HG03066 (cell line): ENCODE data around the gene TMCO6.
A peak's percentile ranks its signal among the peaks of the same experiment; 100 is the strongest.
"Not testable (repeated sequence)": the region's sequence is repeated elsewhere in the genome, so short reads cannot be mapped to it uniquely, and the experiment has no call there.

Source experiments
- ATAC-seq: cut with Tn5 transposase; IDR thresholded peaks from one replicate; pipeline ENCODE4 v1.9.1; 2021; ENCODE audit warnings: low read depth; ENCODE audit not compliant: unreplicated experiment

Gene TMCO6

GRCh38 chr5:140628711-140629110 lies 10.5 kb upstream of the TMCO6 start:
- ATAC-seq: no peak

DNA sequence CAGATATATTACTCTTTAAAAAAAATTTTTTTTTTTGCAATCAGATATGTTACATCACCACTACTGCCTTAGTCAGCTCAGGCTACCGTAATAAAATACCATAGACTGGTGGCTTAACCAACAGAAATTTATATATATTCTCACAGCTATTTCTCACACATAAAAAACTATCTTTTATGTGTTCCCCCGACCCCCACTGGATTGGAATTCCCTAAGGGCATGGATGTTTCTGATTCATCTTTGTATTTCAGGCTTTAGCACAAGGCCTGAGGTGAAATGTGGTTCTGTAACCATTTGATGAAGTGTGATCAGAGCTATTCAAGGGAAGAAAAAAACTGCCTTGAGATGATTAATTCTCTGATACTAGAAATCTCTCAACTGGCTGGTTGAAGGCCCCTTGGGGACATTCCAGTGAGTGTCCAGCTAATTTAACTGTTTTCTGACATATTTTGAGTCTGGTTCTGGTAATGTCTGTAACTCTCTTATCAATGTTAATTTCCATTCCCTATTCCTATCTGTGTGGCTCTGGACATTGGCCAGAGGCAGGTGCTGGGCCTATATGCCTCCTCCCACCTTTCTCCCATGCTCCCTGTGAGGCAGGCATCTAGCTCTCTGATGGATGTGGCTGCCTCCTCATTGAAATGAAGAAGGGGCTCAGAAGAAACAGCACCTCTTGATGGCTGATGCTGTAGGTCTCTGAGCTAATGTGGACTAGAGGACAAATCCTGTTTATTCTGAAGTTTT lies 8.8 kb upstream of the TMCO6 start:
- ATAC-seq: no peak

- ATAC-seq: no peak
Measured at GRCh38 chr5:140631036-140631417, 8.2 kb upstream of the TMCO6 start.

GRCh38 chr5:140631831-140632365 lies 7.4 kb upstream of the TMCO6 start:
- peak; percentile 40 for ATAC-seq

GRCh38 chr5:140632366-140633020 lies 6.8 kb upstream of the TMCO6 start:
- peak; percentile 60 for ATAC-seq

DNA sequence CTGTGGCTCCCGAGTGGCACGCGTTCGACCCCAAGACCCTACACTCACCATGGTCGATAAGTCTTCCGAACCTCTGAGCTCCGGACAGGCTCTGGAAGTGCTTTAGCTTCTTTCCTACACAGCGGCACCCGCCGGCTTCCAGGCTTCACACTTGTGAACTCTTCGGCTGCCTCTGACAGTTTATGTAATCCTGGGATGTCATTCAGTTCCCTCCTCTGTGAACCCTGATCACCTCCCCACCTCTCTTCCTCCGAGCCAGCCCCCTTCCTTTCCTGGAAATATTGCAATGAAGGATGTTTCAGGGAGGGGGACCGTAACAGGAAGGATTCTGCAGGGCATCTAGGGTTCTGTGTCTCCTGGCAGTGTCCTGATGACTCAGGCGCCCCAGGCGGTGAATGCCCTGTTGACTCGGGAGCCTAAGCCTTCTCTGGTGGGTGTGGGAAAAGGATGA lies 6.2 kb upstream of the TMCO6 start, which contains the start of gene CD14:
CD14 (minus strand) TSS at position 155 of the 451 bp plus-strand sequence; CDS start at position 51, 104 bp downstream.
- peak; percentile 6 for ATAC-seq

DNA sequence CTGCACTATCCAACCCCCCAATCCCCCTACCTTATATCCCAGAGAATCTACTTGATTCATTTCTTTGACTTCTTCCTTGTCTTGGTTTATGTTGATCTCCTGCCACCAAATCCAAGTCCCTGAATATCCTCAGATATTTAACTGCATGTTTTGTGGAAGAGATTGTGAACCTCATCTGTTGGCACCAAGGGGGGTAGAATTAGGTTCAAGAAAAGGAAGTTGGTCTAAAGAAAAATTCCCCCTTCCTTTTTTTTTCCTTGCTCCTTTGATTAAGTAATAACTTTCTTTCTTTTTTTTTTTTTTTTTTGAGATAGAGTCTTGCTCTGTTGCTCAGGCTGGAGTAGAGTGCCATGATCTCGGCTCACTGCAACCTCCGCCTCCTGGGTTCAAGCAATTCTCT lies 5.8 kb upstream of the TMCO6 start:
- ATAC-seq: no peak

DNA sequence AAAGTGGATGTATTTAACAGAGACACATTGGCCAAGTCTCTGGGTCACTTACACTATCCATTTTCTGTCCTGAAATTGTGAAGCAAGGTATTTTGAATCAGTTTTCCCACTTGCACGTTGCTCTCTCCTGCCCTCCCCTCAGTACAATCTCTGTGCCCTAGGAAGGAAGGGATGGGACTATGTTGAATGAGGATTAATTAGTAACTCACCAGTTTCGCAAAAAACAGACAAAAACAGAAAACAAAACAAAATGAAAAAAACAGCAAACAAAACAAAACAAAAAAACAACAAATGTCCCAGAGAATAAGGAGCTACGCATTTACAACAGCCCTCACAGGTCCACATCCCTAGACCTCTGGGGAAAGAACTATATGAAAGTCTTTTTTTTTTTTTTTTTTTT lies 5.1 kb upstream of the TMCO6 start:
- ATAC-seq: no peak

DNA sequence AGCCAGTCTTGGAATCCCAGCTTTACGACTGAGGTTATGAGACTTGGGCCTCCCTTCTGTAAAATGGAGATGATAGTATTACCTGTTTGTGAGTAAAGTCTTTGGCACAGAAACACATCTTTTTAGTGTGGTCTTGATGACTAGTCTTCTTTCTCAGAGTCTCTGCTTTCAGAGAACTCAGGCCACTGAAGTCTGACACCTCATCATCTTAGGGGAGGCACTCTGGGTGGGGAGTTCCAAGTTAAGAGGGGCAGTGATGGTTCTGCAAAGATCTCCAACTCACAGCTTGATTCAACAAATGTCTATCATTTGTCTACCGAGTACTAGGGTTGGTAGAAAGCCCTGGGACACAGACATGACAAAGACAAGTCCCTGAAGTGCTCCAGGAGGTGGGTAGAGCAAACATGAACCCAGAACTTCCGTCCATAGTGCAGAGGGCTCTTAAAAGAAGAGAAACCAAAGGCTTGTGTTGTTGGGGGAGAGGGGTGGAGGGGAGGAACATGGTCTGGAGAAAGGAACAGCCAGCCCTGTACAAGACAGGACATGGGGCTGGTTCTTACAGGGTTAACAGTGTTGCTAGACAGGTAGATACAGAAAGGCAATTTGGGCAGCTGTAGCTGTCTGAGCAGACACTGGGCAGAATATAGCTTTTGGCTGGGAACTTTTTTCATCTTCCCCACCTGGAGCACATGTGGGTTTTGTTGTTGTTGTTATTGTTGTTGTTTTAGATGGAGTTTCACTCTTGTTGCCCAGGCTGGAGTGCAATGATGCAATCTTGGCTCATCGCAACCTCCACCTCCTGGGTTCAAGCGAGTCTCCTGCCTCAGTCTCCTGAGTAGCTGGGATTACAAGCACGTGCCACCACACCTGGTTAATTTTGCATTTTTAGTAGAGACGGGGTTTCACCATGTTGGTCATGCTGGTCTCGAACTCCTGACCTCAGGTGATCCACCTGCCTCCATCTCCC lies 3.7 kb upstream of the TMCO6 start:
- ATAC-seq: no peak

DNA sequence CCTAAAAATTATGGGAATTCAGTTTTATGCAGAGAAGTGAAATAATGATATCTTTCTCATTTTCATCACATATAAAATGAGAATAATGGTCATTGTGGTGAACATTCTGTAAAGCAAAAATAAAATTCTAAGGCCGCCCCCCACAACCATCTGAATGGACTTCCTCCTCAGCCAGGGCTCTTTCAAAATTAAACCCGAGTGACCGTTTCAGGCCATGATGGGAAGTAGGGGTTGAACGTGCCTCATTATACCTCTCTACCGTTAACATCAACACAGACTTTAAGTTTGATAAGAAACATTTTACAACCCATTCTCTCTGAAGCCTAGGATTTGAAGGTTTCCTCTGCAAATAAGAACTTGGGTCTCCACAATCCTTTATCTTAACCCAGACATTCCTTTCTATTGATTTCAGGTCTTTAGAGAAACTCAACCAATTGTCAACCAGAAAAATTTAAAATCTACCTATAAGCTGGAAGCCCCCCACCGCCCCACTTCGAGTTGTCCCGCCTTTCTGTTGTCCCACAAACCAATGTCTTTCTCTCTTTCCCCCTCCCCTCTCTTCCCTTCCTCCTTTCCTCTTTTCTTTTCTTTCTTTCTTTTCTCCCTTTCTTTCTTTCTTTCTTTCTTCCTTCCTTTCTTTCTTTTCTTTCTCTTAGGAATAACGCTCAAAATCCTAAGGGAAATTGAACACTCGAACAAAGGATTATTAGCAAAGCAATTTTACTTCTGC lies 1.7 kb upstream of the TMCO6 start:
- no peak for ATAC-seq

- ATAC-seq: not testable (repeated sequence)
Measured at GRCh38 chr5:140638898-140639147, 428 bp upstream of the TMCO6 start.

- ATAC-seq: no peak
Measured at GRCh38 chr5:140641716-140642115, 2.5 kb downstream of the TMCO6 start.

DNA sequence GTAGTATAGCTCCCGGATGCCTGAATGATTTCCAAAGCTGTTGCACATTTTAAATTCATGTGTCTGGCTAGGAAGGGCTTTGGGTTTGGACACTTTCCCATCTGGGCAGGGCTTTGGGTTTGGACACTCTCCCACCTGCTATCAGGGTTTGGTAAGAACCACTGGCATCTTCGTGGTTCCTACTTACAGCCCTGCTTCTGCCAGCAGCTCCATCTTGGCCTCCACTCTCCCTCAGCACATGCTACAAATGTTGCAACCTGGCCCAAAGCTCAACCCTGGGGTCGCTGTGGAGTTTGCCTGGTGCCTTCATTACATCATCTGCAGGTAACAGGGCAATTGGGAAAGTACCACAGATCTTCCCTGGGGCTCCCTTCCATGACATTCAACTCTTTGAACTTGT lies 3.5 kb downstream of the TMCO6 start:
- ATAC-seq: no peak

DNA sequence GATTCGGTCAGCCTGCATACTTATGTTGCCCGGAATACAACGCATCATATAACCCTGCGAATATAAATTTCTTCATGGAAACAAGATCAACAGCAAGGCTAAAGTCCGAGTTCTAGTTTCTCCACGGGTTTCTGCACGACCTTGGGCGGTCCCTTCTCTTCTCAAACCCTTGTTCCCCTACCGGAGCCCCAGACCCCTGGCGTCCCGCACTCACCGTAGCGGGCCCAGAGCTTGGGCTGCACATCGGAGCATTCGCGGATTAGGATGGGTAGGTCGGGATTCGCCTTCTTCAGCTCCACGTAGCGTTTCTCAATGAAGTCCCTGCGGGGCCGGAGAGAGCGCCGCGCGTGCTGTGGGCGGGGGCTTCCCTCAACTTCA lies 7.8 kb downstream of the TMCO6 start:
- no peak for ATAC-seq

GRCh38 chr5:140658870-140659269 lies 19.6 kb downstream of the TMCO6 start:
- no peak for ATAC-seq

- ATAC-seq: not testable (repeated sequence)
Measured at GRCh38 chr5:140660371-140660770, 21.1 kb downstream of the TMCO6 start.

DNA sequence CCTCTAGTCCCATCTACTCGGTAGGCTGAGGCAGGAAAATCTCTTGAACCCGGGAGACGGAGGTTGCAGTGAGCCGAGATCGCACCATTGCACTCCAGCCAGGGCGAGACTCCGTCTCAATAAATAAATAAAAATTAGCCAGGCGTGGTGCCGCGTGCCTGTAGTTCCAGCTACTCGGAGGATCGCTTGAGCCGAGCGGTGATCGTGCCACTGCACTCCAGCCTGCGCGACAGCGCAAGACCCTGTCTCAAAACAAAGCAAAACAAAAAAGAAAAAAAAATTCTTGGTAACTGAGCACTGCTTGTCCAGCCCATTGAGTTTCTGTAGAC lies 24.7 kb downstream of the TMCO6 start:
- no peak for ATAC-seq

- ATAC-seq: peak; percentile 98
Measured at GRCh38 chr5:140664359-140665119, 25.3 kb downstream of the TMCO6 start, which contains the start of gene WDR55. TSS of gene WDR55 (plus strand) at chr5:140664904. CDS start at chr5:140664913, 9 bp downstream.

DNA sequence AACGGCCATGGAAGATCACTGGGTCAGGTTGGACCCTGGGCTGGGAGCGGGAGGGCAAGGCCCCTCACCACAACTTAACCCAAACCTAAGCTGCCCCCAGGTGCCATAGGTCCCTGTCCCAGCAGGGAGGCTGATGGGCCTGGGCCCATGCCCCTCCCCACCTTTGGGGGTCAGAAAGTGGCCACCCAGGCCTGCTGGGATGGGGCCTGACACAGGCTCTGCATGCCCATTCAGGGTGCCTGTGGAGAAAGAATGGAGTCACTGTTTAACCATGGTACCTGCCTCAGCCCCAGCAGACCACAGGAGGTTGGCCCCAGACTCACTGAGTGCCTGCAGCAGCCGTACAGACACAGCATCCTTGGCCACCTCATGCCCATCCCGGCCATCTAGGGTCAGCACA lies 31.8 kb downstream of the TMCO6 start:
- ATAC-seq: not testable (repeated sequence)
